Measurements from ENCODE around the gene TPBG. TPM values are rescaled to one million over a fixed set of nuclear protein-coding genes. Genes with fewer than 3 reads are reported as not detected.

The TPBG gene
- total RNA-seq, result 21.6 and 25.7 TPM in 2 replicates

- peak; percentile 43 for TF ChIP-seq CTCF (conservative IDR thresholded peaks at IDR 0.05; ENCODE audit: low read depth, low read length)
- DNase-seq (ENCODE audit: low read depth), result no peak
- peak within 1 kb of the TSS; percentile 89 for H3K4me3 ChIP-seq (ENCODE audit: low read depth, low read length)
Measured at GRCh38 chr6:82363428-82364086, at the start of gene TPBG. Gene TPBG, plus strand, starts transcription at chr6:82363817. Its CDS starts 1,145 bp downstream, at chr6:82364962.

- TF ChIP-seq CTCF (conservative IDR thresholded peaks at IDR 0.05; ENCODE audit: low read depth, low read length), result no peak
- no peak for DNase-seq (ENCODE audit: low read depth)
- no peak overlapping the region for H3K4me3 ChIP-seq (ENCODE audit: low read depth, low read length)
Measured at GRCh38 chr6:82322386-82322785, 41.2 kb upstream of the TPBG start.

- no peak for TF ChIP-seq CTCF (conservative IDR thresholded peaks at IDR 0.05; ENCODE audit: low read depth, low read length)
- no peak overlapping the region for H3K4me3 ChIP-seq (ENCODE audit: low read depth, low read length)
- DNase-seq (ENCODE audit: low read depth), result no peak
Measured at GRCh38 chr6:82329766-82330165, 33.9 kb upstream of the TPBG start.

- TF ChIP-seq CTCF (conservative IDR thresholded peaks at IDR 0.05; ENCODE audit: low read depth, low read length), result no peak
- DNase-seq (ENCODE audit: low read depth), result no peak
- H3K4me3 ChIP-seq (ENCODE audit: low read depth, low read length), result no peak overlapping the region
Measured at GRCh38 chr6:82330171-82330804, 33.3 kb upstream of the TPBG start.

- DNase-seq (ENCODE audit: low read depth), result peak; percentile 40
- no peak overlapping the region for H3K4me3 ChIP-seq (ENCODE audit: low read depth, low read length)
- peak; percentile 43 for TF ChIP-seq CTCF (conservative IDR thresholded peaks at IDR 0.05; ENCODE audit: low read depth, low read length)
Measured at GRCh38 chr6:82331031-82331773, 32.4 kb upstream of the TPBG start.

- no peak overlapping the region for H3K4me3 ChIP-seq (ENCODE audit: low read depth, low read length)
- TF ChIP-seq CTCF (conservative IDR thresholded peaks at IDR 0.05; ENCODE audit: low read depth, low read length), result no peak
- no peak for DNase-seq (ENCODE audit: low read depth)
Measured at GRCh38 chr6:82333781-82334180, 29.8 kb upstream of the TPBG start.
